Measurements from ENCODE around the gene GCFC2. TPM values are rescaled to one million over a fixed set of nuclear protein-coding genes. Genes with fewer than 3 reads are reported as not detected.

Gene GCFC2
- total RNA-seq = 39.9 TPM

DNA sequence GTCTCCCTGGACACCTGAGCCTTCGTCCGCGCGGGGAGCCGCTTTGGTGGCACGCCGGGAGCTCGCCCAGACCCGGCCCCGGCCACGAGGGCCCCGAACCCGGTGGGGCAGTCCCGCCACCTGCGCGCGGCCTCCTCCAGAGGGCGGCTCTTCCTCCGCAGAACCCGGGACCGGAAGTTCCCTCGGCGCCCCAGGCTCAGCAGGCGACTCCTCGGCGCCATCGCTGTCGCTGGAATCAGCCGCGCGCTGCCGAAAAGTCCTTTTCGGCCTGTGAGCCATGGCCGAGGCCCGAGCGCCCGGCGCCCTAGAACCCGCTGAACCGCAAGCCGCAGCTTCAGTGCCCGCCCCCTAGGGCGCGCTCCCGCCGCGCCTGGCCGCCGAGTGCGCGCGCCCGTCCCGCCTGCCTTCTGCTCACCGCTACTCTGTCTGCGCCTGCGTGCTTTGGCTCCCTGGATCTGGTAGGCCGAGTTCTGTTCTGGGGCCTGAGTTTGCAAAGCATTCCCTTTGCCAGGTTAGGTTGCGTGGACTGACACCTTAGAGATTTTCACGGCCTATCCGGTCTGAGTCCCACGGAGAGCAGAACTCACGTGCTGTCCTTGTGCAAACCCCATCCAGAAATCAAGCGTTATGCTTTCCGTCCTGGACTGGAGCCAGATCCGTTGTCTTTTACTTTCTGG is at the start of gene GCFC2:
TSS of gene GCFC2 (minus strand) at position 339 of the 677 bp plus-strand sequence. CDS start at position 279, 60 bp downstream.

DNA sequence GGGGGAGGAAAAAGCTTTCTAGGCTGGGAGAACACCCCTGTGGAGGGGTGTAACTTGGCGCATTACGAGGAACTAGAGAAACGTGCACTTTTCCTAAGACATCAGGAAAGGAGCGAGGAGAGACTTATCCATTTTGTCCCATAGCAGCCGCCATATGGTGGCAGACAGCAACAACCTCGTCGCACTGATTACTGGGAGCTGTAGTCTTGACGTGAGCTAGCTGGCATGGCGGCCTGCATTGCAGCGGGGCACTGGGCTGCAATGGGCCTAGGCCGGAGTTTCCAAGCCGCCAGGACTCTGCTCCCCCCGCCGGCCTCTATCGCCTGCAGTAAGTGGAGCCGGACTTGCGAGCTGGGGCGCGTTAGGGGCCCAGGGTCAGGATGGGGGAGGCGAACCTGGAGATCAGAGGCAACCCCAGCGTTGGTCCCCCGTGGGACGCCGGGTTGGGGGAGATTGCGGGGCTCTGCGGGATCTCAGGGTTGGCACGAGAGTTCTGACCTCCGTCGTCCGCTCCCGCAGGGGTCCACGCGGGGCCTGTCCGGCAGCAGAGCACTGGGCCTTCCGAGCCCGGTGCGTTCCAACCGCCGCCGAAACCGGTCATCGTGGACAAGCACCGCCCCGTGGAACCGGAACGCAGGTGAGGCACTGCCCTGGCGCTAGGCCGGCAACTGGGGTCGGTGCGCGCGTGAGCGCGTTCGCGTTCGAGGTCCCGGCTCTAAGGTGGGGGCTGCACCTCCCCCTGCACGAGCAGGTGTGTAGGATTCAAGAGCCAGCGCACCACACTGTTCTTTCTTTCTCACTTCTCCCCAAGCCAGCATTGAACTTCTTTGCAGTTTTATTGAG is 63.9 kb downstream of the GCFC2 start, which contains the start of gene MRPL19:
TSS of gene MRPL19 (plus strand) at position 201 of the 843 bp plus-strand sequence. CDS start at position 226, 25 bp downstream.

Other genes starting within 250 kb of the GCFC2 start
- gene EVA1A, start 150.0 kb downstream of the GCFC2 start, total RNA-seq = 13.2 TPM
- 60.4 TPM for gene MRPL19, start 64.1 kb downstream of the GCFC2 start, total RNA-seq

Data from camera-type eye (tissue), 1 donor.